Gastroesophageal sphincter (tissue), 3 donors: ENCODE measurements around the gene PIK3R5.

Source experiments
- POLR2AphosphoS5 ChIP-seq: sonication (generic); formaldehyde crosslinking; IDR thresholded peaks from one replicate; pipeline ENCODE4 v1.6.1; 2017; ENCODE audit warnings: antibody characterized with exemption
- TF ChIP-seq, protein P1 (sequence below), 4 experiments: fragments of 200-600 bp in 2 of 4; fragments of 450-650 bp in 2 of 4; sonication (generic) in 1 of 4; IDR thresholded peaks; one replicate each; pipeline ENCODE4 v1.5.1; 2017 to 2019; ENCODE audit warnings: antibody characterized with exemption in 4 of 4, mild to moderate bottlenecking in 2 of 4, moderate library complexity in 2 of 4

DNA sequence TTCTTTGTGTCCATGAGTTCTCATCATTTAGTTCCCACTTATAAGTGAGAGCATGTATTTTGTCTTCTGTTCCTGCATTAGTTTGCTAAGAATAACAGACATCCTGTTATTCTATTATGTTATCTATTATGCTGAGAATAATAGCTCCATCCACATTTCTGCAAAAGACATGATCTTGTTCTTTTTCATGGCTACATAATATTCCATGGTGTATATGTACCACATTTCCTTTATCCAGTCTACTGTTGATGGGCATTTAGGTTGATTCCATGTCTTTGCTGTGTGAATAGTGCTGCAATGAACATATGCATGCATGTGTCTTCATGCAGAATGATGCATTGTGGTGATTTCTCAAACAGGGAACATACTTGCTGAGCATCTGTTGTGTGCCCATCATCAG, 21.4 kb downstream of the PIK3R5 start:
- TF ChIP-seq, protein P1, sequence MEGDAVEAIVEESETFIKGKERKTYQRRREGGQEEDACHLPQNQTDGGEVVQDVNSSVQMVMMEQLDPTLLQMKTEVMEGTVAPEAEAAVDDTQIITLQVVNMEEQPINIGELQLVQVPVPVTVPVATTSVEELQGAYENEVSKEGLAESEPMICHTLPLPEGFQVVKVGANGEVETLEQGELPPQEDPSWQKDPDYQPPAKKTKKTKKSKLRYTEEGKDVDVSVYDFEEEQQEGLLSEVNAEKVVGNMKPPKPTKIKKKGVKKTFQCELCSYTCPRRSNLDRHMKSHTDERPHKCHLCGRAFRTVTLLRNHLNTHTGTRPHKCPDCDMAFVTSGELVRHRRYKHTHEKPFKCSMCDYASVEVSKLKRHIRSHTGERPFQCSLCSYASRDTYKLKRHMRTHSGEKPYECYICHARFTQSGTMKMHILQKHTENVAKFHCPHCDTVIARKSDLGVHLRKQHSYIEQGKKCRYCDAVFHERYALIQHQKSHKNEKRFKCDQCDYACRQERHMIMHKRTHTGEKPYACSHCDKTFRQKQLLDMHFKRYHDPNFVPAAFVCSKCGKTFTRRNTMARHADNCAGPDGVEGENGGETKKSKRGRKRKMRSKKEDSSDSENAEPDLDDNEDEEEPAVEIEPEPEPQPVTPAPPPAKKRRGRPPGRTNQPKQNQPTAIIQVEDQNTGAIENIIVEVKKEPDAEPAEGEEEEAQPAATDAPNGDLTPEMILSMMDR (IDR thresholded peaks at IDR 0.05) = no peak
- TF ChIP-seq POLR2AphosphoS5 = no peak
